ENCODE measurements around the gene LAPTM4A. TPM values are rescaled to one million over a fixed set of nuclear protein-coding genes. Genes with fewer than 3 reads are reported as not detected.

Gene LAPTM4A
- total RNA-seq, 1 experiment from 2014 or later, result 123 TPM

DNA sequence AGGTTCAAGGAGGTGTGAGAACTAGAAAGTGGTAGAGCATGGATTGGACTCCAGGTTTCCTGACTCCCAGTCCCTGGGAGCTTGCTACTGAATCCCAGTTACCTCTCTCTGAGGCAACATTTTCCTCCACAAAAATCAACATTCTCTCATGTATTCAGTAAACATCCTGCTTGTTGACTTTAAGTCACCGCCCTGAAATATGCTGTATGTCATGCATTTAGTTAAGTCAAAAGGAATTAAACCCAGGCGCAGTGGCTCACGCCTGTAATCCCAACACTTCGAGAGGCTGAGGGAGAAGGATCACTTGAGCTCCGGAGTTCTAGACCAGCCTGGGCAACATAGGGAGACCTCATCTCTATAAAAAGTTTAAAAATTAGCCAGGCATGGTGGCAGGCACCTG, 42.7 kb downstream of the LAPTM4A start:
- in situ Hi-C loops (cut with HindIII; ENCODE audit: low pct_unique_long_range_greater_than_20kb, low sequenced_read_pairs) (no loop called here), intact Hi-C loops (cut with micrococcal nuclease; ENCODE audit: unreplicated experiment) (no loop called here)
- BruUV-seq (replicated peaks), result no TSS peak
- CTCF ChIA-PET, result no interaction called here
- H3K27ac ChIP-seq (ENCODE audit: low read length), result no peak overlapping the region
- no peaks in the 10 kb centered on the region for H3K36me3 ChIP-seq (ENCODE audit: control insufficient read depth, insufficient read depth, low read length)
- no peaks in the 10 kb centered on the region for H3K27me3 ChIP-seq (ENCODE audit: control insufficient read depth, insufficient read depth, low read length)
- ATAC-seq (no peak), DNase-seq (ENCODE audit: low read depth, low spot score) (peak; percentile 82)
- no peak overlapping the region for H3K4me3 ChIP-seq (ENCODE audit: low read depth in 2 of 2, low read length in 2 of 2)
- H3K9me3 ChIP-seq (ENCODE audit: control insufficient read depth, insufficient read depth, low read depth, low read length), result no peaks in the 10 kb centered on the region
- TF ChIP-seq, protein P1, sequence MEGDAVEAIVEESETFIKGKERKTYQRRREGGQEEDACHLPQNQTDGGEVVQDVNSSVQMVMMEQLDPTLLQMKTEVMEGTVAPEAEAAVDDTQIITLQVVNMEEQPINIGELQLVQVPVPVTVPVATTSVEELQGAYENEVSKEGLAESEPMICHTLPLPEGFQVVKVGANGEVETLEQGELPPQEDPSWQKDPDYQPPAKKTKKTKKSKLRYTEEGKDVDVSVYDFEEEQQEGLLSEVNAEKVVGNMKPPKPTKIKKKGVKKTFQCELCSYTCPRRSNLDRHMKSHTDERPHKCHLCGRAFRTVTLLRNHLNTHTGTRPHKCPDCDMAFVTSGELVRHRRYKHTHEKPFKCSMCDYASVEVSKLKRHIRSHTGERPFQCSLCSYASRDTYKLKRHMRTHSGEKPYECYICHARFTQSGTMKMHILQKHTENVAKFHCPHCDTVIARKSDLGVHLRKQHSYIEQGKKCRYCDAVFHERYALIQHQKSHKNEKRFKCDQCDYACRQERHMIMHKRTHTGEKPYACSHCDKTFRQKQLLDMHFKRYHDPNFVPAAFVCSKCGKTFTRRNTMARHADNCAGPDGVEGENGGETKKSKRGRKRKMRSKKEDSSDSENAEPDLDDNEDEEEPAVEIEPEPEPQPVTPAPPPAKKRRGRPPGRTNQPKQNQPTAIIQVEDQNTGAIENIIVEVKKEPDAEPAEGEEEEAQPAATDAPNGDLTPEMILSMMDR (IDR thresholded peaks at IDR 0.05), result no peak
- no peak for TF ChIP-seq SIN3A (IDR thresholded peaks at IDR 0.05; ENCODE audit: borderline replicate concordance, insufficient read depth, low read depth, low read length)
- TF ChIP-seq TCF7L2 (IDR thresholded peaks at IDR 0.05; ENCODE audit: low read depth, low read length), result no peak
- TF ChIP-seq POLR2AphosphoS5 (IDR thresholded peaks at IDR 0.05; ENCODE audit: low read depth, low read length), result no peak
- TF ChIP-seq, protein P2, sequence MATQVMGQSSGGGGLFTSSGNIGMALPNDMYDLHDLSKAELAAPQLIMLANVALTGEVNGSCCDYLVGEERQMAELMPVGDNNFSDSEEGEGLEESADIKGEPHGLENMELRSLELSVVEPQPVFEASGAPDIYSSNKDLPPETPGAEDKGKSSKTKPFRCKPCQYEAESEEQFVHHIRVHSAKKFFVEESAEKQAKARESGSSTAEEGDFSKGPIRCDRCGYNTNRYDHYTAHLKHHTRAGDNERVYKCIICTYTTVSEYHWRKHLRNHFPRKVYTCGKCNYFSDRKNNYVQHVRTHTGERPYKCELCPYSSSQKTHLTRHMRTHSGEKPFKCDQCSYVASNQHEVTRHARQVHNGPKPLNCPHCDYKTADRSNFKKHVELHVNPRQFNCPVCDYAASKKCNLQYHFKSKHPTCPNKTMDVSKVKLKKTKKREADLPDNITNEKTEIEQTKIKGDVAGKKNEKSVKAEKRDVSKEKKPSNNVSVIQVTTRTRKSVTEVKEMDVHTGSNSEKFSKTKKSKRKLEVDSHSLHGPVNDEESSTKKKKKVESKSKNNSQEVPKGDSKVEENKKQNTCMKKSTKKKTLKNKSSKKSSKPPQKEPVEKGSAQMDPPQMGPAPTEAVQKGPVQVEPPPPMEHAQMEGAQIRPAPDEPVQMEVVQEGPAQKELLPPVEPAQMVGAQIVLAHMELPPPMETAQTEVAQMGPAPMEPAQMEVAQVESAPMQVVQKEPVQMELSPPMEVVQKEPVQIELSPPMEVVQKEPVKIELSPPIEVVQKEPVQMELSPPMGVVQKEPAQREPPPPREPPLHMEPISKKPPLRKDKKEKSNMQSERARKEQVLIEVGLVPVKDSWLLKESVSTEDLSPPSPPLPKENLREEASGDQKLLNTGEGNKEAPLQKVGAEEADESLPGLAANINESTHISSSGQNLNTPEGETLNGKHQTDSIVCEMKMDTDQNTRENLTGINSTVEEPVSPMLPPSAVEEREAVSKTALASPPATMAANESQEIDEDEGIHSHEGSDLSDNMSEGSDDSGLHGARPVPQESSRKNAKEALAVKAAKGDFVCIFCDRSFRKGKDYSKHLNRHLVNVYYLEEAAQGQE (IDR thresholded peaks at IDR 0.05; ENCODE audit: insufficient read depth in 1 of 2, low read depth in 2 of 2, low read length in 1 of 2), result no peak
- H3K4me1 ChIP-seq (ENCODE audit: control insufficient read depth, insufficient read depth, low read length), result no peaks in the 10 kb centered on the region
- POLR2A ChIA-PET, result interaction anchor here (0.6 to 0.7 kb wide), 2 partner anchors 1210 to 1503 kb away, joined by 3 to 4 read pairs; no protein-coding TSS in a partner anchor

DNA sequence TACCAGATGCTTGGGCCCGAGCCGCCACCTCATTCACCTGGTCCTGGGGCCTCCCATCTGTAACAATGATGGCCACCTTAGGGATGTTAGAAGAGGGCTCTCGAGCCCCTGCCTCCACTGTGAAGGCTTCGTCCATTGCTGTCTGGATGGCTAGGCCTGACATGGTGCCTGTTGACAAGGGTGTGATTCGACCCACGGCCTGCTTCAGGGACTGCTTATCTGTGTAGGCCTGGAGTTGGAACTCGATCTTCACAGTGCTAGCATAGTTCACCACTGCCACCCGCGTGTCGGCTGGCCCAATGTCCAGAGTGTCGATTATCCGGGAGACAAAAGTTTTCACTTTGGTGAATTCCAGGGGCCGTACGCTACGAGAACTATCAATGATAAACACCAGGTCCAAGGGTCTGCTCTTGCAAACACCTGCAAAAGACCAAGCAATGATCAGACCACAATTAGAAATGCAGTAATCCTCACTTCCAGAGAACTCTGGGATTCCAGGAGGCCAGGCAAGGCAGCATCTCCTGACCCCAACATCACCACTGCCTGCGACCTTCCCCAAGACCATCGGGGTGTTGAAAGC, 45.4 kb downstream of the LAPTM4A start:
- H3K9me3 ChIP-seq (ENCODE audit: control insufficient read depth, insufficient read depth, low read depth, low read length), result no peaks in the 10 kb centered on the region
- BruUV-seq (replicated peaks), result no TSS peak
- no peak for TF ChIP-seq SIN3A (IDR thresholded peaks at IDR 0.05; ENCODE audit: borderline replicate concordance, insufficient read depth, low read depth, low read length)
- TF ChIP-seq, protein P2 (IDR thresholded peaks at IDR 0.05; ENCODE audit: insufficient read depth in 1 of 2, low read depth in 2 of 2, low read length in 1 of 2), result no peak
- no peak for TF ChIP-seq POLR2AphosphoS5 (IDR thresholded peaks at IDR 0.05; ENCODE audit: low read depth, low read length)
- TF ChIP-seq, protein P1 (IDR thresholded peaks at IDR 0.05), result no peak
- no peak for TF ChIP-seq TCF7L2 (IDR thresholded peaks at IDR 0.05; ENCODE audit: low read depth, low read length)
- POLR2A ChIA-PET, result interaction anchor here (0.6 kb wide), 1 partner anchor 9 kb away, joined by 3 read pairs; no protein-coding TSS in a partner anchor
- DNase-seq (ENCODE audit: low read depth, low spot score) (no peak), ATAC-seq (no peak)
- H3K27ac ChIP-seq (ENCODE audit: low read length), result no peak overlapping the region
- intact Hi-C loops (cut with micrococcal nuclease; ENCODE audit: unreplicated experiment), result no loop called here
- no peak overlapping the region for H3K4me3 ChIP-seq (ENCODE audit: low read depth in 2 of 2, low read length in 2 of 2)
- CTCF ChIA-PET, result no interaction called here
- no peaks in the 10 kb centered on the region for H3K4me1 ChIP-seq (ENCODE audit: control insufficient read depth, insufficient read depth, low read length)
- H3K27me3 ChIP-seq (ENCODE audit: control insufficient read depth, insufficient read depth, low read length), result no peaks in the 10 kb centered on the region
- no peaks in the 10 kb centered on the region for H3K36me3 ChIP-seq (ENCODE audit: control insufficient read depth, insufficient read depth, low read length)
- in situ Hi-C loops (cut with HindIII; ENCODE audit: low pct_unique_long_range_greater_than_20kb, low sequenced_read_pairs), result no loop called here
